Astrocyte of the cerebellum (primary cell): Measurements from ENCODE around the gene CTNNAL1.

Source experiments
- DNase-seq: peaks from one replicate; pipeline ENCODE4 v3.0.0-alpha.2; 2011; ENCODE audit warnings: low read depth
- H3K4me3 ChIP-seq: 2 replicates; pipeline ENCODE4 v1.5.1; 2011; ENCODE audit warnings: mild to moderate bottlenecking, low read depth, low read length, moderate library complexity
- in situ Hi-C: cut with HindIII; loops from 2 replicates; pipeline ENCODE4 v1.10.0; 2017; ENCODE audit warnings: low sequenced_read_pairs
- TF ChIP-seq, protein P1 (sequence below): IDR thresholded peaks from 2 replicates; pipeline ENCODE4 v1.5.1; 2012; ENCODE audit warnings: low read length, low read depth, moderate library complexity, mild to moderate bottlenecking; ENCODE audit errors: missing control alignments

CTNNAL1 gene

DNA sequence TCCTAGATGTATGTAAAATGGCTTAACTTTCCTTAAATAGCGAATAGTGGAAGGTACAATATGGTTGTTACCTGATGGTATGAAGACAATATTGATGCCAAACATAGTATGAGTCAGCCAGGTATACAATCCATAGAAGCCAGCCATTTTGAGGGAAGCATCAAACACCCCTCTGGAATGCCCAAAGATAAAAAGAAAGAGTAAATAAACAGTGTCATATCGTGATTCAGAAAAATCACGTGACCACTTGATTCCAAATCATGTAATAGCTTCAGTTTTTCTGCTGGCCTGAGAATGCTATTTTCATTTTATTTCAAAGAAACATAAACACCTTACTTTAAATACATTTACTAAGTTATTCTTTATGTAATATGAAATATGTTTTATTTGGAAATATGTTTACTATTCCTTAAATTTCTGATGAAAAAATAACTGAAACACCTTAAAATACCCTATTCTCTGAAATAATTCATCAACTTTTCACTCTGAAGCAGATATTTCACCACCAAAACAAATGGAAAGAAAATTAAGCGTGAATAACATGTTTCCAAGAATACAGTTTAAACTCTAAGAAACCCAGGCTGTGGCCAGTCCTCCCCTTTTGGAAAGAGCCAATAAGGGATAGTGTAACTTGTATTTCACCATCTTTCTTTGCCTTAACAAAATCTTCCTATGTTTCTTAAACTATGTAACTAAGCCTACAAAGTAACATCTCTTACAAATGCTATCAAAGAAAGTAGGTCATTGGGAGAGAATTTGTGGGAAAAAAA lies 24.8 kb upstream of the CTNNAL1 start:
- H3K4me3 ChIP-seq = no peak overlapping the region
- no peak for DNase-seq
- in situ Hi-C loops = no loop called here
- TF ChIP-seq, protein P1, sequence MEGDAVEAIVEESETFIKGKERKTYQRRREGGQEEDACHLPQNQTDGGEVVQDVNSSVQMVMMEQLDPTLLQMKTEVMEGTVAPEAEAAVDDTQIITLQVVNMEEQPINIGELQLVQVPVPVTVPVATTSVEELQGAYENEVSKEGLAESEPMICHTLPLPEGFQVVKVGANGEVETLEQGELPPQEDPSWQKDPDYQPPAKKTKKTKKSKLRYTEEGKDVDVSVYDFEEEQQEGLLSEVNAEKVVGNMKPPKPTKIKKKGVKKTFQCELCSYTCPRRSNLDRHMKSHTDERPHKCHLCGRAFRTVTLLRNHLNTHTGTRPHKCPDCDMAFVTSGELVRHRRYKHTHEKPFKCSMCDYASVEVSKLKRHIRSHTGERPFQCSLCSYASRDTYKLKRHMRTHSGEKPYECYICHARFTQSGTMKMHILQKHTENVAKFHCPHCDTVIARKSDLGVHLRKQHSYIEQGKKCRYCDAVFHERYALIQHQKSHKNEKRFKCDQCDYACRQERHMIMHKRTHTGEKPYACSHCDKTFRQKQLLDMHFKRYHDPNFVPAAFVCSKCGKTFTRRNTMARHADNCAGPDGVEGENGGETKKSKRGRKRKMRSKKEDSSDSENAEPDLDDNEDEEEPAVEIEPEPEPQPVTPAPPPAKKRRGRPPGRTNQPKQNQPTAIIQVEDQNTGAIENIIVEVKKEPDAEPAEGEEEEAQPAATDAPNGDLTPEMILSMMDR = no peak

DNA sequence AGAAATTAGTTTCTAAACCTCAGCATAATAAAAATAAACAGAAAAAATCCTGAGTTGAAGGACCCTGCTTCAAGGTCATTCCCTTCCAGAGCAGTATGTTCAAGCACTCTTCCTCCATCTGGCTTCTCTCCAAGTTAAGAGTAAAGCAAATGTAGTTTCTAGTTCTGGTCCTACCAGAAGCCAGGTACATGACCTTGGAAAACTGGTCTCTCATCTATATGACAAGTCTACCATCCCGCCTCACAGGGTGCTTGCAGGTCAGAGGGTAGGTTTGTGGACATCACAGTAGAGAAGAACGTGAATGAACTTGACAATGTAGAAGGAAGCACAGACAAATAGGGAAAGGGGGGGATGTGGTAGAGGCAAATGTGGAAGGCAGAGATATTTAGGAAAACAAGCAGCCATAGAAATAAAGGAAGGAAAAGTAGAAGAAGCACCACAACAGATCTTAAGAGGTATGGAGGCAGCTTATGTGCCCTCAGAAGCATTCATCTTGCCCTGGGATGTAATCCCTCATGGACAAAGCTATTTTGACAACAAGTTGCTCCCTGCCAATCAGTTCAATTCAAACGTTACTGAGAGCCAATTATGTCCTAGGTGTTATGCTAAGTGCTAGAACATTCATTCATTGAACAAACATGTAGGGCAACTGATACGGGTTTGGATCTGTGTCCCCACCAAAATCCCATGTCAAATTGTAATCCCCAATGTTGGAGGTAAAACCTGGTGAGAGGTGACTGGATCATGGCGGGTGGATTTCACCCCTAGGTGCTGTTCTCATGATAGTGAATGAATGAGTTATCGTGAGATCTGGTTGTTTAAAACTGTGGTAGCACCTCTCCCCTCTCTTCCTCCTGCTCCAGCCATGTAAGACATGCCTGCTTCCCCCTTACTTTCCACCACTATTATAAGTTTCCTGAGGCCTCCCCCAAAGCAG lies 23.7 kb upstream of the CTNNAL1 start:
- TF ChIP-seq, protein P1 = no peak
- H3K4me3 ChIP-seq = no peak overlapping the region
- DNase-seq = no peak
- in situ Hi-C loops = no loop called here

DNA sequence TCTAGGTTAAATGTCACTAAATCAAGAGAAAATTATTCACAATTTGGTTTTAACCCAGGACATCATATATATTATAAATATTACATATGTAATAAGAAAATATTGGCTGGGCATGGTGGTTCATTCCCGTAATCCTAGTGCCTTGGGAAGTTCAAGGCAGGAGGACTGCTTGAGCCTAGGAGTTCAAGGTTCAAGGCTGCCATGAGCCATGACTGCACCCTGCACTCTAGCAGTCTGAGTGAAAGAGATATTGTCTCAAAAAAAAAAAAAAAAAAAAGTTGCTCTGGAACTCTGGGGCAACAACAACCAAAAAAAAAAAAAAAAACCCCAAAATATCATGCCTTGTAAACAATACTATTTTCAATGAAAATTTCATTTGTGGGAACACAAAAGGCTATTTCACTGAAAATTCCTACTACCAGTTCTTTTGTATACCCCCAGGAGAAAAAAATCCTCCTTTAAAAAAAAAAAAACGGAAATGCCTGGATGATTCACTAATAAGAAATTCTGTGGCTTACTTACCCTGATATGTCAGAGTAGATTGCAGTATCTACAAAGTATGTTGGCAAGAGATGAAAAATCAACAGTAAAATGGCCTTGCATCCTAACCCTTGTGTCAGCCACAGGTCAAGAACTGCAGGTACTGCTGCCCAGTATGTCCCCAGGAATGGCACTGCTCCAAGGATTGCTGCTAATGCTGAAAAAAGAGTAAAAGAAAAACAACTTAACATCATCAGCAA lies 22.6 kb upstream of the CTNNAL1 start:
- TF ChIP-seq, protein P1 = no peak
- peak; percentile 77 for DNase-seq
- in situ Hi-C loops = no loop called here
- no peak overlapping the region for H3K4me3 ChIP-seq

DNA sequence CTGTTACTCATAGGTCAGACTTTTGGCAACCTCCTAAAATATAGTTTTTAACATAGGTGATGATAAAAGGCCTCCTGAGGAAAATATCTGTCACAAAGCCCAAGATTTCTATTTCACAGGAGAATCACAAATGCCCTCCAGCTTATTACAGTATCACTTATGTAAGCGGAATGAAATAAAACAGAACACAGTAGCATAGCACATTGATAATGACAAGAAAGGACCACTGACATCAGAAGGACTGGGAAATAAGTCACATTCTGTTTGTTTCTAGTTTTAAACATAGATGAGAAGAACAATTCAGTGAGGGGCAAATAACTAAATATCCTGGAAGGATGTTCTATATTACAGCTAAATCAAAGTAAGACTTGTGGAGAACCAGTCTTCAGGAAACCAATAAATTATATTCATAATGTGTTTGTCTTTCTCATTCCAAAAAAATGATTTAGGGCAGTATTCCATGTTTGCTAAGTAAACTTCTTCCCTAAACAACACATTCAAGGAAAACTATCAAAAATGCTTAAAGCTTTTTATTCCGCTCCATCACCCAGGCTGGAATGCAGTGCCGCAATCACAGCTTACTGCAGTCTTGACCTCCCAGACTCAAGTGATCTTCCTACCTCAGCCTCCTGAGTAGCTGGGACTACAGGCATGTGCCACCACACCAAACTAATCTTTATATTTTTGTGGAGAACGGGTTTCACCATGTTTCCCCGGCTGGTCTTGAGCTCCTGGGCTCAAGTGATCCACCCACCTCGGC lies 20.8 kb upstream of the CTNNAL1 start:
- TF ChIP-seq, protein P1 = no peak
- in situ Hi-C loops = no loop called here
- H3K4me3 ChIP-seq = no peak overlapping the region
- DNase-seq = no peak

DNA sequence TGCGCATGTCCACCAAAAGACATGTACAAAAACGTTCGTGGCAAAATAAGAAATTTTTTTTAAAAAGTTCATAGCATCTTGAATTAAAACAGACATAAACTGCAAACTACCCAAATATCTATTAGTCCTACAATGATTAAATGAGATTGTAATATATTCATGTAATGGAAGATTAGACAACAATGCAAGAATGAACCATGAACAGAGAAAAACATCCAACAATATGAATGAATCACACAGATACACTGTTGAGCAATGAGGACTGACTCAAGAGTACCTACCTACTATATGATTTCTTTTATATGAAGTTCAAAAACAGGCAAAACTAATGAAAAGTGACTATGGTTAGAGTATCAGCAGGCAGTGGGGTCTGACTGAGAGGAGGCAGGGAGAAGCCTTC lies 17.9 kb upstream of the CTNNAL1 start:
- H3K4me3 ChIP-seq = no peak overlapping the region
- TF ChIP-seq, protein P1 = no peak
- DNase-seq = no peak
- in situ Hi-C loops = no loop called here

DNA sequence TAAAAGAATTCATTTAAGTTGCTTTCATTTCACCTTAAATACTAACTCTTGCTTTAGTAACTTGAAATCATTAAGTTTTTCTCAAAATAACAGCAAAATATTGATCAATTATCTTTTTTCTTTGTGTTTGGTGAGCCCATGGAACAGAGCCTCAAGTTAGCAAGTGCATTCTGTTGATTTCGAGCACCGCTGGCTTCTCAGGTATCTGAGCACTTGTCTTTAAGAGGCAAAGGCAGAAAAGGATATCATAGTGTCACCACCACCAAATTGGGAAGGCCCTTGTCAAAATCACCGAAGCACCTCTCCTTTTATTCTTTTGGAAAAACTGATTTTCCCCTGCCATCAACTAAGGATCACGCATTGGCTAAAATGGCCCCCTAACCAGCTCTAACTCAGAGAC lies 17.1 kb upstream of the CTNNAL1 start:
- no peak for DNase-seq
- TF ChIP-seq, protein P1 = no peak
- no peak overlapping the region for H3K4me3 ChIP-seq
- in situ Hi-C loops = no loop called here
